Measurements from ENCODE around the gene INPP4B. TPM values are rescaled to one million over a fixed set of nuclear protein-coding genes. Genes with fewer than 3 reads are reported as not detected.

Gene INPP4B
- total RNA-seq, 1 experiment from 2014 or later: 53.7 TPM

DNA sequence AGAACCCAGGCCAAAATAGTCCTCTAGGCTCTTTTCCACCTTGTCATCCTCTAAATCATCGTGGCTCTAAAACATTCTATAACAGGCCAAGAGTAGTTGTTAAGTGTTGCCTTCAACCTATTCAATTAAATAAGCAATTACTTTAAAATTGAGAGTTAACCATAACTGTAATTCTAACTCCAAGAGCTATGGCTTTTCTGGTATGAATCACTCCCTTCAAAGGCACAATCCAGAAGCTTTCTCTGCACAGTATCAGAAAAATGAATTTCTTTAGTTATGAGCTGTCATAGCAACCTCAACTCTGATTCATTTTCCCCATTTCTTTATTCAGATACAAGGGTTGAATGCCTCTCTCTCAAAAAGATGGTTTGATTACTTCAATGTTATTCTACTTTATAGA, 21.7 kb downstream of the INPP4B start:
- Histone ChIP-seq H2AFZ (no peak overlapping the region), H3K9me2 (ENCODE audit: insufficient read depth) (no peaks in the 10 kb centered on the region), H4K20me1 (ENCODE audit: insufficient read depth) (no peaks in the 10 kb centered on the region), H3K4me3 (no peak overlapping the region), H3F3A (ENCODE audit: insufficient read depth, low read depth) (no peaks in the 10 kb centered on the region), H3K36me3 (ENCODE audit: low read depth) (no peaks in the 10 kb centered on the region), H3K9me3 (ENCODE audit: insufficient read depth, low read depth) (peaks cover 4% of the 10 kb centered on the region), H3K4me2 (no peak overlapping the region), H3K79me2 (ENCODE audit: low read depth) (no peaks in the 10 kb centered on the region), H3K27ac (no peak overlapping the region), H3K27me3 (ENCODE audit: insufficient read depth, low read depth) (no peaks in the 10 kb centered on the region), H3K4me1 (replicated peaks; ENCODE audit: insufficient read depth) (no peaks in the 10 kb centered on the region)
- POLR2A ChIA-PET (ENCODE audit: unreplicated experiment): no interaction called here
- DNase-seq: no peak
- TF ChIP-seq EZH2 (IDR thresholded peaks at IDR 0.05; ENCODE audit: low read depth): no peak
- BruUV-seq (replicated peaks): no TSS peak
- CTCF ChIA-PET: no interaction called here
- intact Hi-C loops (cut with micrococcal nuclease; ENCODE audit: unreplicated experiment): no loop called here

DNA sequence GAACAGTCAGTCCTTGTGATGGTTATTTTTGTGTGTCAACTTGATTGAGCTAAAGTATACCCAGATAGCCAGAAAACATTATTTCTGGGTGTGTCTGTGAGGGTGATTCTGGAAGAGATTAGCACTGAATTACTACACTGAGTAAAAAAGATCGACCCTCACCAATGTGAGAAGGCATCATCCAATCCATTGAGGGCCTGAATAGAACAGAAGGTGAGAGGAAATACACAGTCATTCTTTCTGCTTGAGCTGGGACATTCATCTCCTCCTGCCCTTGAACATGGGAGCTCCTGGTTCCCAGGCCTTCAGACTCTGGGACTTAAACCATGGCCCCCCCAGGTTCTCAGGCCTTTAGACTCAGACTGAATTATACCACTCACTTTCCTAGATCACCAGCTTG, 22.3 kb downstream of the INPP4B start:
- no peak overlapping the region for H3K4me2 ChIP-seq
- ChIA-PET CTCF (no interaction called here), POLR2A (ENCODE audit: unreplicated experiment) (no interaction called here)
- no peaks in the 10 kb centered on the region for H4K20me1 ChIP-seq (ENCODE audit: insufficient read depth)
- no TSS peak for BruUV-seq (replicated peaks)
- TF ChIP-seq, protein P1, sequence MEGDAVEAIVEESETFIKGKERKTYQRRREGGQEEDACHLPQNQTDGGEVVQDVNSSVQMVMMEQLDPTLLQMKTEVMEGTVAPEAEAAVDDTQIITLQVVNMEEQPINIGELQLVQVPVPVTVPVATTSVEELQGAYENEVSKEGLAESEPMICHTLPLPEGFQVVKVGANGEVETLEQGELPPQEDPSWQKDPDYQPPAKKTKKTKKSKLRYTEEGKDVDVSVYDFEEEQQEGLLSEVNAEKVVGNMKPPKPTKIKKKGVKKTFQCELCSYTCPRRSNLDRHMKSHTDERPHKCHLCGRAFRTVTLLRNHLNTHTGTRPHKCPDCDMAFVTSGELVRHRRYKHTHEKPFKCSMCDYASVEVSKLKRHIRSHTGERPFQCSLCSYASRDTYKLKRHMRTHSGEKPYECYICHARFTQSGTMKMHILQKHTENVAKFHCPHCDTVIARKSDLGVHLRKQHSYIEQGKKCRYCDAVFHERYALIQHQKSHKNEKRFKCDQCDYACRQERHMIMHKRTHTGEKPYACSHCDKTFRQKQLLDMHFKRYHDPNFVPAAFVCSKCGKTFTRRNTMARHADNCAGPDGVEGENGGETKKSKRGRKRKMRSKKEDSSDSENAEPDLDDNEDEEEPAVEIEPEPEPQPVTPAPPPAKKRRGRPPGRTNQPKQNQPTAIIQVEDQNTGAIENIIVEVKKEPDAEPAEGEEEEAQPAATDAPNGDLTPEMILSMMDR (conservative IDR thresholded peaks at IDR 0.05): no peak
- TF ChIP-seq EZH2 (IDR thresholded peaks at IDR 0.05; ENCODE audit: low read depth): no peak
- DNase-seq: no peak
- H3K9me2 ChIP-seq (ENCODE audit: insufficient read depth): no peaks in the 10 kb centered on the region
- no peaks in the 10 kb centered on the region for H3K36me3 ChIP-seq (ENCODE audit: low read depth)
- H3K79me2 ChIP-seq (ENCODE audit: low read depth): no peaks in the 10 kb centered on the region
- H3K9me3 ChIP-seq (ENCODE audit: insufficient read depth, low read depth): peaks cover 4% of the 10 kb centered on the region
- no peak overlapping the region for H3K27ac ChIP-seq
- no peaks in the 10 kb centered on the region for H3K4me1 ChIP-seq (replicated peaks; ENCODE audit: insufficient read depth)
- H3K4me3 ChIP-seq: no peak overlapping the region
- H2AFZ ChIP-seq: no peak overlapping the region
- no peaks in the 10 kb centered on the region for H3F3A ChIP-seq (ENCODE audit: insufficient read depth, low read depth)
- no peaks in the 10 kb centered on the region for H3K27me3 ChIP-seq (ENCODE audit: insufficient read depth, low read depth)
- intact Hi-C loops (cut with micrococcal nuclease; ENCODE audit: unreplicated experiment): no loop called here

DNA sequence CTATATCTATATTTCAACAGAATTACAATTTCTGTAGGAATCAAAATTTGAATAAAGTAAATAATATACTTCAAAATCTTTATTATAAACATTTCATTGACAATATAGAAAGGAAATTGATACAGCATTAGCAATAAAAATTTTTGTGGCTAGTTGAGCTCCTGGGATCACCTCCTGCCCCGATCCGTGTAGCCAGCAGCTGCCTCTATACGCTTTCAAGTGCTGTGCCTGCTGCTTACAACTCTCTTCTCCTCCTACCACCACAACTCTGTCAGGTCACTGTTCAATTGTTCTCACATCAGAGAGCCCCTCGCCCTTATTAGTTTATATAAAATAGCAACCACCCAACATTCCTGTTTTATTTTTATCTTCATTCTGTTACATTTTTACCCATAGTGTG, 27.6 kb downstream of the INPP4B start:
- DNase-seq: no peak
- Histone ChIP-seq H2AFZ (no peak overlapping the region), H3K27me3 (ENCODE audit: insufficient read depth, low read depth) (no peaks in the 10 kb centered on the region), H3K4me3 (no peak overlapping the region), H3K79me2 (ENCODE audit: low read depth) (no peaks in the 10 kb centered on the region; the same call in 1 of the 2 replicates), H4K20me1 (ENCODE audit: insufficient read depth) (no peaks in the 10 kb centered on the region), H3F3A (ENCODE audit: insufficient read depth, low read depth) (no peaks in the 10 kb centered on the region), H3K4me2 (no peak overlapping the region), H3K9me2 (ENCODE audit: insufficient read depth) (no peaks in the 10 kb centered on the region), H3K4me1 (replicated peaks; ENCODE audit: insufficient read depth) (peaks cover 15% of the 10 kb centered on the region), H3K36me3 (ENCODE audit: low read depth) (no peaks in the 10 kb centered on the region), H3K9me3 (ENCODE audit: insufficient read depth, low read depth) (peaks cover 4% of the 10 kb centered on the region; the same call in 1 of the 2 replicates), H3K27ac (no peak overlapping the region)
- POLR2A ChIA-PET (ENCODE audit: unreplicated experiment): interaction anchor here (0.8 kb wide), 1 partner anchor 217 kb away, joined by 15 read pairs; no protein-coding TSS in a partner anchor
- no TSS peak for BruUV-seq (replicated peaks)
- TF ChIP-seq EZH2 (IDR thresholded peaks at IDR 0.05; ENCODE audit: low read depth): no peak
- TF ChIP-seq, protein P1 (conservative IDR thresholded peaks at IDR 0.05): no peak
- intact Hi-C loops (cut with micrococcal nuclease; ENCODE audit: unreplicated experiment): loop anchor here (5.0 kb wide), 1 partner anchor 96 kb away; no protein-coding TSS in a partner anchor
- CTCF ChIA-PET: interaction anchor here (0.6 to 1.5 kb wide), 2 partner anchors 98 to 949 kb away, joined by 3 to 4 read pairs; no protein-coding TSS in a partner anchor
